IMR-90 (cell line): ENCODE data around the gene PRKCSH. TPM values are rescaled to one million over a fixed set of nuclear protein-coding genes. Genes with fewer than 3 reads are reported as not detected.

ENCODE experiments used
- ATAC-seq: fragments of 200-7000 bp; cut with Tn5 transposase; 2 replicates; pipeline ENCODE4 v1.9.1; 2020; ENCODE audit warnings: low read depth, mild to moderate bottlenecking, moderate library complexity
- BruUV-seq: library from RNA; stranded (reverse); fragments of 400-500 nt; replicated peaks from 2 replicates; lab custom pipeline; 2021; lab: Mats Ljungman, UMichigan
- CTCF ChIA-PET: fragments of 300-600 bp; formaldehyde crosslinking; extraction: SDS; loops from one replicate; lab custom pipeline; 2021; ENCODE audit warnings: antibody characterized with exemption; lab: Yijun Ruan, JAX
- POLR2A ChIA-PET: fragments of 300-600 bp; sonication (Branson Sonifier 250); formaldehyde crosslinking; loops from one replicate; lab custom pipeline; 2022; ENCODE audit warnings: antibody characterized with exemption; ENCODE audit not compliant: unreplicated experiment; lab: Charles Lee
- DNase-seq: peaks from one replicate; pipeline ENCODE4 v3.0.0; 2013
- H2AFZ ChIP-seq: replicated peaks from 2 replicates; pipeline ENCODE3; 2013; ENCODE audit warnings: low read length, mild to moderate bottlenecking; ENCODE audit not compliant: poor library complexity
- H2AK5ac ChIP-seq: 2 replicates; pipeline ENCODE4 v1.6.1; 2013; ENCODE audit warnings: low read depth, low read length, inconsistent platforms
- H2AK9ac ChIP-seq: replicated peaks from 2 replicates; pipeline ENCODE3; 2013; ENCODE audit warnings: mild to moderate bottlenecking, low read depth, low read length, moderate library complexity; ENCODE audit not compliant: poor library complexity
- H2BK120ac ChIP-seq: 2 replicates; pipeline ENCODE4 v1.6.1; 2013; ENCODE audit warnings: low read depth, low read length, inconsistent platforms
- H2BK15ac ChIP-seq: 3 replicates; pipeline ENCODE4 v1.6.1; 2013; ENCODE audit warnings: low read depth, low read length, inconsistent platforms
- H2BK20ac ChIP-seq: 2 replicates; pipeline ENCODE4 v1.6.1; 2013; ENCODE audit warnings: low read depth, mild to moderate bottlenecking, inconsistent platforms, low read length, moderate library complexity
- H2BK5ac ChIP-seq: 2 replicates; pipeline ENCODE4 v1.6.1; 2013; ENCODE audit warnings: mild to moderate bottlenecking, low read depth, low read length, inconsistent platforms; ENCODE audit not compliant: poor library complexity, severe bottlenecking
- H3K14ac ChIP-seq: replicated peaks from 2 replicates; pipeline ENCODE4 v1.6.1; 2013; ENCODE audit warnings: low read depth, low read length, inconsistent platforms
- H3K18ac ChIP-seq: 2 replicates; pipeline ENCODE4 v1.6.1; 2013; ENCODE audit warnings: low read depth, low read length, control low read depth
- H3K23ac ChIP-seq: 2 replicates; pipeline ENCODE4 v1.6.1; 2013; ENCODE audit warnings: low read depth, low read length, inconsistent platforms
- H3K27ac ChIP-seq: 2 replicates; pipeline ENCODE4 v1.5.1; 2013; ENCODE audit warnings: mild to moderate bottlenecking, control low read depth, low read length; ENCODE audit not compliant: insufficient read depth
- H3K27me3 ChIP-seq: 2 replicates; pipeline ENCODE4 v1.6.1; 2013; ENCODE audit warnings: low read length; ENCODE audit not compliant: control insufficient read depth, insufficient read depth
- H3K36me3 ChIP-seq: 2 replicates; pipeline ENCODE4 v1.6.1; 2013; ENCODE audit warnings: low read length, mixed read lengths; ENCODE audit not compliant: control insufficient read depth, insufficient read depth
- H3K4ac ChIP-seq: 2 replicates; pipeline ENCODE4 v1.6.1; 2013; ENCODE audit warnings: low read depth, low read length, inconsistent platforms
- H3K4me1 ChIP-seq: 2 replicates; pipeline ENCODE4 v1.6.1; 2013; ENCODE audit warnings: low read length, mixed read lengths; ENCODE audit not compliant: control insufficient read depth, insufficient read depth
- H3K4me2 ChIP-seq: 2 replicates; pipeline ENCODE4 v1.6.1; 2013; ENCODE audit warnings: low read depth, mild to moderate bottlenecking, control low read depth, low read length, moderate library complexity
- H3K4me3 ChIP-seq: 2 replicates; pipeline ENCODE4 v1.5.1; 2013; ENCODE audit warnings: low read depth, mild to moderate bottlenecking, control low read depth, low read length, moderate library complexity; ENCODE audit not compliant: insufficient read depth
- H3K56ac ChIP-seq: 2 replicates; pipeline ENCODE4 v1.6.1; 2013; ENCODE audit warnings: low read length, inconsistent platforms; ENCODE audit not compliant: insufficient read depth; ENCODE audit errors: extremely low read depth
- H3K79me1 ChIP-seq, 2 experiments: 2 replicates each; pipeline ENCODE4 v1.6.1; 2013; ENCODE audit warnings: low read length in 2 of 2, inconsistent platforms in 1 of 2, low read depth in 1 of 2
- H3K9ac ChIP-seq: 2 replicates; pipeline ENCODE4 v1.6.1; 2013; ENCODE audit warnings: low read depth, low read length, control low read depth
- H3K9me1 ChIP-seq: 2 replicates; pipeline ENCODE4 v1.6.1; 2013; ENCODE audit warnings: low read length, inconsistent platforms; ENCODE audit not compliant: insufficient read depth
- H3K9me3 ChIP-seq: 2 replicates; pipeline ENCODE4 v1.6.1; 2013; ENCODE audit warnings: low read length; ENCODE audit not compliant: control insufficient read depth, insufficient read depth
- H4K20me1 ChIP-seq: 2 replicates; pipeline ENCODE4 v1.6.1; 2013; ENCODE audit warnings: low read length, inconsistent platforms; ENCODE audit not compliant: insufficient read depth
- H4K5ac ChIP-seq: 2 replicates; pipeline ENCODE4 v1.6.1; 2013; ENCODE audit warnings: mild to moderate bottlenecking, low read depth, low read length, control low read depth
- H4K8ac ChIP-seq, 2 experiments: 2 replicates each; pipeline ENCODE4 v1.6.1; 2013; ENCODE audit warnings: low read depth in 2 of 2, low read length in 2 of 2, control low read depth in 1 of 2, inconsistent platforms in 1 of 2
- H4K91ac ChIP-seq: 2 replicates; pipeline ENCODE4 v1.6.1; 2013; ENCODE audit warnings: low read depth, low read length, inconsistent platforms; ENCODE audit not compliant: insufficient read depth
- BHLHE40 ChIP-seq: fragments of 150-350 bp; IDR thresholded peaks from 2 replicates; pipeline ENCODE4 v1.6.1; 2016; ENCODE audit warnings: mild to moderate bottlenecking, low read depth, low read length
- CEBPB ChIP-seq: IDR thresholded peaks from 2 replicates; pipeline ENCODE4 v1.6.1; 2012; ENCODE audit warnings: low read depth, low read length, improper control_type of control experiment
- MAFK ChIP-seq: IDR thresholded peaks from 2 replicates; pipeline ENCODE4 v1.6.1; 2012; ENCODE audit warnings: low read depth, low read length, improper control_type of control experiment
- MAZ ChIP-seq: IDR thresholded peaks from 2 replicates; pipeline ENCODE4 v1.6.1; 2012; ENCODE audit warnings: low read depth, mild to moderate bottlenecking, low read length, improper control_type of control experiment, moderate library complexity, borderline replicate concordance
- MXI1 ChIP-seq: IDR thresholded peaks from 2 replicates; pipeline ENCODE4 v1.6.1; 2012; ENCODE audit warnings: low read depth, mild to moderate bottlenecking, low read length, moderate library complexity, borderline replicate concordance
- NFE2L2 ChIP-seq: fragments of 150-350 bp; IDR thresholded peaks from 2 replicates; pipeline ENCODE4 v1.6.1; 2016; ENCODE audit warnings: low read depth, mild to moderate bottlenecking, low read length
- POLR2A ChIP-seq: IDR thresholded peaks from 2 replicates; pipeline ENCODE4 v1.6.1; 2012; ENCODE audit warnings: mild to moderate bottlenecking, low read depth, low read length
- RCOR1 ChIP-seq: IDR thresholded peaks from 2 replicates; pipeline ENCODE4 v1.6.1; 2012; ENCODE audit warnings: mild to moderate bottlenecking, low read length, improper control_type of control experiment; ENCODE audit not compliant: insufficient replicate concordance
- RFX5 ChIP-seq: IDR thresholded peaks from 2 replicates; pipeline ENCODE4 v1.8.0; 2012; ENCODE audit warnings: low read depth, mild to moderate bottlenecking, low read length, moderate library complexity
- SMC3 ChIP-seq: fragments of 150-350 bp; IDR thresholded peaks from 2 replicates; pipeline ENCODE4 v1.6.1; 2016; ENCODE audit warnings: low read depth, mild to moderate bottlenecking, antibody characterized with exemption, low read length, moderate library complexity
- WGBS, 2 experiments: methylation state at CpG; one replicate each; pipeline versions ENCODE4 v1.1.5 to v1.1.7; 2013; ENCODE audit warnings: missing lambda C conversion rate in 2 of 2; ENCODE audit not compliant: insufficient read length in 1 of 2; ENCODE audit errors: extremely low coverage in 2 of 2; 5-methylcytosine and 5-hydroxymethylcytosine counted together
- dilution Hi-C: fragments of 300-500 bp; cut with HindIII; formaldehyde crosslinking; loops from one replicate; pipeline ENCODE4 v1.14.3; 2018; ENCODE audit warnings: low sequenced_read_pairs; ENCODE audit not compliant: unreplicated experiment
- in situ Hi-C: fragments of 300-500 bp; cut with MboI; formaldehyde crosslinking; loops from 3 replicates; pipeline ENCODE4 v1.14.3; 2019; ENCODE audit warnings: low sequenced_read_pairs, inconsistent platforms, mixed read lengths
- intact Hi-C: fragments of 100-400 bp; cut with micrococcal nuclease; formaldehyde crosslinking; loops from 2 replicates; pipeline ENCODE4 v1.10.0; 2022
- polyA plus RNA-seq, 3 experiments: library from polyadenylated mRNA; depleted of rRNA; stranded (reverse); fragments of >200 nt; gene quantifications; 2 replicates each; pipeline ENCODE4 v1.2.3, GENCODE V29; 2012; ENCODE audit warnings: low replicate concordance in 1 of 3
- total RNA-seq: library from RNA; depleted of rRNA; stranded (reverse); fragments of >200 nt; gene quantifications from 2 replicates; pipeline ENCODE4 v1.2.3, GENCODE V29; 2012

Gene PRKCSH
- total and polyA plus RNA-seq, 2 of the 4 experiments (the other 2 are of a cell fraction), result 36.0 to 252 TPM

DNA sequence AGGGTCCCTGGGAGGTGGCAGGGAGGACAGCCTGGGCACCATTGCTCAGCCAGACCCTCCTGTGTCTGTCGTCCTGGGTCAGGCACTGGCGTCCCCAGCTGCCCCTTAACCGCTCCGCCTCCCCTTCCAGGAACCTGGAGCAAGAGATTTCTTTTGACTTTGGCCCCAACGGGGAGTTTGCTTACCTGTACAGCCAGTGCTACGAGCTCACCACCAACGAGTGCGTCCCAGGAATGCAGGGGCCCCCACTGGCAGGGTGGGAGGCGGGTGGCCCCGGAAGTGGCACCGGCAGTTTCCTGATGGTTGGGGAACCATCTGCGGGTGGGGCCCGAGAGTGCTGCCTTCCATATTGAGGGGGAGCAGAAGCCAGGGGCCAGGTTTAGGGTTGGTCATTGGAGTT is 13.0 kb downstream of the PRKCSH start:
- Histone ChIP-seq H2AK9ac (no peak overlapping the region), H3K18ac (no peak overlapping the region), H4K8ac (no peak overlapping the region), H2BK15ac (no peak overlapping the region), H3K27ac (no peak overlapping the region), H2AFZ (no peak overlapping the region), H3K9me1 (no peaks in the 10 kb centered on the region), H3K4me1 (no peaks in the 10 kb centered on the region; the same call in 1 of the 2 replicates), H2BK120ac (no peak overlapping the region), H4K91ac (no peak overlapping the region), H2BK5ac (no peak overlapping the region), H3K36me3 (peaks cover 51% of the 10 kb centered on the region), H3K14ac (no peak overlapping the region), H4K20me1 (peaks cover 4% of the 10 kb centered on the region; the same call in 1 of the 2 replicates), H4K5ac (no peak overlapping the region), H3K4me3 (no peak overlapping the region), H3K79me1 (peaks cover 0 to 7% of the 10 kb centered on the region in 2 experiments; a peak in 1 of 4 replicates), H3K9ac (no peak overlapping the region), H3K4me2 (no peak overlapping the region), H2BK20ac (no peak overlapping the region), H3K9me3 (no peaks in the 10 kb centered on the region), H3K23ac (no peak overlapping the region), H3K56ac (no peak overlapping the region), H2AK5ac (no peak overlapping the region), H3K27me3 (no peaks in the 10 kb centered on the region), H3K4ac (no peak overlapping the region)
- in situ Hi-C loops (no loop called here), intact Hi-C loops (no loop called here), dilution Hi-C loops (no loop called here)
- BruUV-seq, result no TSS peak
- DNase-seq (no peak), ATAC-seq (no peak)
- ChIA-PET CTCF (no interaction called here), POLR2A (no interaction called here)
- no peak for TF ChIP-seq NFE2L2
- TF ChIP-seq RCOR1, result no peak
- no peak for TF ChIP-seq MAZ
- TF ChIP-seq SMC3, result no peak
- no peak for TF ChIP-seq MXI1
- no peak for TF ChIP-seq RFX5
- no peak for TF ChIP-seq MAFK
- no peak for TF ChIP-seq POLR2A
- TF ChIP-seq BHLHE40, result no peak
- TF ChIP-seq CEBPB, result no peak
- 90% methylated on average over 8 of the region's 13 CpGs; no CpG with 5 or more reads in 1 of the 2 experiments for WGBS, 2 experiments
